HG03159 (cell line): ENCODE results near the gene KCTD10.
A peak's percentile ranks its signal among the peaks of the same experiment; 100 is the strongest.

Experiments
- ATAC-seq: cut with Tn5 transposase; IDR thresholded peaks from one replicate; pipeline ENCODE4 v1.9.1; 2021; ENCODE audit warnings: mild to moderate bottlenecking, moderate library complexity; ENCODE audit not compliant: unreplicated experiment

Gene KCTD10

GRCh38 chr12:109495012-109495411, 17.9 kb upstream of the KCTD10 start:
- ATAC-seq = no peak

GRCh38 chr12:109494348-109494881, 17.3 kb upstream of the KCTD10 start:
- no peak for ATAC-seq

GRCh38 chr12:109493938-109494337, 16.8 kb upstream of the KCTD10 start:
- no peak for ATAC-seq

GRCh38 chr12:109493090-109493489, 16.0 kb upstream of the KCTD10 start:
- ATAC-seq = no peak

GRCh38 chr12:109492371-109492770, 15.3 kb upstream of the KCTD10 start:
- ATAC-seq = no peak

GRCh38 chr12:109491671-109492070, 14.6 kb upstream of the KCTD10 start:
- ATAC-seq = no peak

GRCh38 chr12:109489955-109490565, 13.0 kb upstream of the KCTD10 start:
- no peak for ATAC-seq

GRCh38 chr12:109489016-109489954, 12.2 kb upstream of the KCTD10 start:
- no peak for ATAC-seq

- no peak for ATAC-seq
Measured at GRCh38 chr12:109488051-109488665, 11.1 kb upstream of the KCTD10 start.

- ATAC-seq = no peak
Measured at GRCh38 chr12:109487181-109488050, 10.3 kb upstream of the KCTD10 start.

GRCh38 chr12:109485201-109485600, 8.1 kb upstream of the KCTD10 start:
- no peak for ATAC-seq

GRCh38 chr12:109483346-109483745, 6.2 kb upstream of the KCTD10 start:
- no peak for ATAC-seq

- ATAC-seq = no peak
Measured at GRCh38 chr12:109482894-109483293, 5.8 kb upstream of the KCTD10 start.

- ATAC-seq = no peak
Measured at GRCh38 chr12:109482491-109482890, 5.4 kb upstream of the KCTD10 start.

- ATAC-seq = no peak
Measured at GRCh38 chr12:109481863-109482262, 4.8 kb upstream of the KCTD10 start.

GRCh38 chr12:109480356-109480755, 3.3 kb upstream of the KCTD10 start:
- ATAC-seq = no peak

GRCh38 chr12:109479761-109480160, 2.7 kb upstream of the KCTD10 start:
- ATAC-seq = no peak

- no peak for ATAC-seq
Measured at GRCh38 chr12:109477963-109478315, 839 bp upstream of the KCTD10 start.

GRCh38 chr12:109476807-109477184, 304 bp downstream of the KCTD10 start:
- ATAC-seq = peak; percentile 11

GRCh38 chr12:109475993-109476806, 900 bp downstream of the KCTD10 start:
- no peak for ATAC-seq
